Lung (tissue), 12 donors: Measurements from ENCODE around the gene MED12L. TPM values are rescaled to one million over a fixed set of nuclear protein-coding genes. Genes with fewer than 3 reads are reported as not detected.

ENCODE experiments used
- ATAC-seq: fragments of 200-7000 bp; cut with Tn5 transposase; one replicate; pipeline ENCODE4 v1.9.1; 2020; ENCODE audit warnings: moderate number of reproducible peaks; ENCODE audit not compliant: insufficient read depth, low FRiP score
- DNase-seq, 3 donors: peaks; one replicate each; pipeline ENCODE4 v3.0.0-alpha.2; 2013 to 2017
- H3K27ac ChIP-seq, 2 donors: one replicate each; pipeline ENCODE4 v1.5.1; 2013; ENCODE audit warnings: mild to moderate bottlenecking in 2 of 2, moderate library complexity in 2 of 2, control low read depth in 1 of 2, inconsistent platforms in 1 of 2, low read depth in 1 of 2, low read length in 1 of 2
- H3K27me3 ChIP-seq, 3 donors: one replicate each; pipeline ENCODE4 v1.5.1; 2013; ENCODE audit warnings: low read length in 2 of 3; ENCODE audit not compliant: control insufficient read depth in 3 of 3, insufficient read depth in 3 of 3
- H3K36me3 ChIP-seq, 4 donors: one replicate each; pipeline ENCODE4 v1.5.1; 2013; ENCODE audit warnings: low read length in 4 of 4, mild to moderate bottlenecking in 1 of 4, moderate library complexity in 1 of 4; ENCODE audit not compliant: control insufficient read depth in 4 of 4, insufficient read depth in 4 of 4
- H3K4me1 ChIP-seq, 5 donors: one replicate each; pipeline ENCODE4 v1.5.1; 2013; ENCODE audit warnings: low read length in 5 of 5, mild to moderate bottlenecking in 2 of 5, moderate library complexity in 1 of 5; ENCODE audit not compliant: control insufficient read depth in 5 of 5, insufficient read depth in 5 of 5
- H3K4me3 ChIP-seq: one replicate; pipeline ENCODE4 v1.5.1; 2013; ENCODE audit warnings: mild to moderate bottlenecking, control low read depth, moderate library complexity
- H3K9ac ChIP-seq, 2 donors: one replicate each; pipeline ENCODE4 v1.5.1; 2013; ENCODE audit warnings: low read length in 2 of 2, control low read depth in 1 of 2; ENCODE audit not compliant: insufficient read depth in 1 of 2
- H3K9me3 ChIP-seq, 4 donors: one replicate each; pipeline ENCODE4 v1.5.1; 2013; ENCODE audit warnings: low read length in 3 of 4, mild to moderate bottlenecking in 1 of 4, moderate library complexity in 1 of 4; ENCODE audit not compliant: control insufficient read depth in 4 of 4, insufficient read depth in 3 of 4
- CTCF ChIP-seq: IDR thresholded peaks from 2 replicates; pipeline ENCODE4 v1.5.1; 2012; ENCODE audit warnings: mild to moderate bottlenecking; ENCODE audit errors: control extremely low read depth, extremely low read depth
- WGBS, 2 donors: extraction: QIAGEN DNeasy Blood & Tissue Kit; methylation state at CpG; one replicate each; pipeline ENCODE4 v1.1.7; 2013; 5-methylcytosine and 5-hydroxymethylcytosine counted together
- polyA plus RNA-seq, 2 donors: library from polyadenylated mRNA; stranded (reverse); fragments of 200-250 nt; gene quantifications; one replicate each; pipeline ENCODE4 v1.2.1, GENCODE V29; 2013
- total RNA-seq, 2 donors: library from RNA; depleted of rRNA in 1 of 2; stranded (reverse); fragments of >200 nt in 1 of 2; gene quantifications; one replicate each; pipeline ENCODE4 v1.2.1, GENCODE V29; 2014 to 2021
- donor health status: control.
- donor health status: control.
- donor health status: Bipolar disorder and iron deficiency.
- donor health status: healthy.
- donor health status: DM: yes; HTN: yes; CAD: no.

MED12L gene
- total and polyA plus RNA-seq, 4 donors: 0.02 to 0.82 (median 0.30) TPM

GRCh38 chr3:151086484-151087456 is 1.3 kb downstream of the MED12L start:
- 4 to 5% methylated on average over 56 to 81 of the region's 81 CpGs for WGBS, 2 donors
- H3K9ac ChIP-seq: no peak overlapping the region
- H3K4me3 ChIP-seq: peak overlapping the region; percentile 41
- peak; percentile 90 to 92 (median 91) for DNase-seq
- no peaks in the 10 kb centered on the region for H3K9me3 ChIP-seq
- ATAC-seq: peak; percentile 56
- peak overlapping the region in 1 of 2 donors; percentile 19 for H3K27ac ChIP-seq
- peaks cover 7 to 37% (median 17%) of the 10 kb centered on the region in 3 donors for H3K27me3 ChIP-seq
- H3K4me1 ChIP-seq: peaks cover 0 to 12% (median 0%) of the 10 kb centered on the region in 5 donors
- TF ChIP-seq CTCF: no peak
- H3K36me3 ChIP-seq: no peaks in the 10 kb centered on the region

GRCh38 chr3:151087648-151088047 is 2.2 kb downstream of the MED12L start:
- Histone ChIP-seq H3K27me3 (peaks cover 7 to 31% (median 12%) of the 10 kb centered on the region in 3 donors), H3K4me3 (no peak overlapping the region), H3K9me3 (no peaks in the 10 kb centered on the region), H3K4me1 (peaks cover 0 to 12% (median 0%) of the 10 kb centered on the region in 5 donors), H3K9ac (no peak overlapping the region), H3K27ac (no peak overlapping the region), H3K36me3 (no peaks in the 10 kb centered on the region)
- no peak for ATAC-seq
- no peak for DNase-seq
- WGBS, 2 donors: 67 to 77% methylated on average over 2 of the region's 2 CpGs
- no peak for TF ChIP-seq CTCF

- WGBS, 2 donors: 64 to 74% methylated on average over 3 of the region's 3 CpGs
- TF ChIP-seq CTCF: no peak
- H3K9ac ChIP-seq: no peak overlapping the region
- H3K4me3 ChIP-seq: no peak overlapping the region
- H3K36me3 ChIP-seq: no peaks in the 10 kb centered on the region
- no peaks in the 10 kb centered on the region for H3K9me3 ChIP-seq
- DNase-seq (no peak), ATAC-seq (no peak)
- peaks cover 0 to 16% (median 3%) of the 10 kb centered on the region in 3 donors for H3K27me3 ChIP-seq
- H3K4me1 ChIP-seq: peaks cover 0 to 2% (median 0%) of the 10 kb centered on the region in 5 donors
- no peak overlapping the region for H3K27ac ChIP-seq
These were observed 6.4 kb downstream of the MED12L start for GRCh38 chr3:151091685-151092345.
